Calu3 (cell line): Measurements from ENCODE around the gene NUDT12. TPM values are rescaled to one million over a fixed set of nuclear protein-coding genes. Genes with fewer than 3 reads are reported as not detected.

Experiments used
- BruUV-seq: library from RNA; stranded (reverse); fragments of 400-500 nt; replicated peaks from 2 replicates; lab custom pipeline; 2021; lab: Mats Ljungman, UMichigan
- CTCF ChIA-PET: fragments of 300-600 bp; sonication (Branson Sonifier 250); formaldehyde crosslinking; loops from one replicate; lab custom pipeline; 2022; ENCODE audit warnings: antibody characterized with exemption; lab: Charles Lee
- DNase-seq: peaks from one replicate; pipeline ENCODE4 v3.0.0; 2022
- H3K27ac Mint-ChIP-seq: one replicate; pipeline ENCODE4 v1.8.0; 2022; ENCODE audit warnings: mixed read lengths; ENCODE audit not compliant: unreplicated experiment
- H3K27me3 Mint-ChIP-seq: one replicate; pipeline ENCODE4 v1.8.0; 2022; ENCODE audit warnings: mixed read lengths; ENCODE audit not compliant: unreplicated experiment
- H3K36me3 Mint-ChIP-seq: one replicate; pipeline ENCODE4 v1.8.0; 2022; ENCODE audit warnings: mild to moderate bottlenecking, moderate library complexity, mixed read lengths; ENCODE audit not compliant: insufficient read depth, unreplicated experiment
- H3K4me1 Mint-ChIP-seq: one replicate; pipeline ENCODE4 v1.8.0; 2022; ENCODE audit warnings: mild to moderate bottlenecking, low read depth, mixed read lengths; ENCODE audit not compliant: unreplicated experiment
- H3K4me3 Mint-ChIP-seq: one replicate; pipeline ENCODE4 v1.8.0; 2022; ENCODE audit warnings: mild to moderate bottlenecking, low read depth, moderate library complexity, mixed read lengths; ENCODE audit not compliant: unreplicated experiment
- H3K9me3 Mint-ChIP-seq: one replicate; pipeline ENCODE4 v1.8.0; 2022; ENCODE audit warnings: low read depth, mixed read lengths; ENCODE audit not compliant: unreplicated experiment
- intact Hi-C: fragments of 100-400 bp; cut with micrococcal nuclease; formaldehyde crosslinking; loops from one replicate; pipeline ENCODE4 v1.10.0; 2022; ENCODE audit not compliant: unreplicated experiment
- total RNA-seq: library from RNA; stranded (reverse); gene quantifications from 2 replicates; pipeline ENCODE4 v1.2.3, GENCODE V29; 2022
- TF ChIP-seq, protein P1 (sequence below): fragments of 200-600 bp; IDR thresholded peaks from one replicate; pipeline ENCODE4 v1.8.0; 2022; ENCODE audit warnings: antibody characterized with exemption; ENCODE audit not compliant: unreplicated experiment

The NUDT12 gene
- total RNA-seq, 1 experiment from 2014 or later: 19.5 TPM

GRCh38 chr5:103565719-103566118 is 3.1 kb upstream of the NUDT12 start:
- Mint-ChIP-seq H3K36me3 (peaks cover 28% of the 10 kb centered on the region), H3K9me3 (peaks cover 3% of the 10 kb centered on the region), H3K27ac (peak overlapping the region; percentile 66), H3K4me3 (no peak overlapping the region), H3K27me3 (no peaks in the 10 kb centered on the region), H3K4me1 (peaks cover 36% of the 10 kb centered on the region)
- intact Hi-C loops: no loop called here
- CTCF ChIA-PET: no interaction called here
- TF ChIP-seq, protein P1, sequence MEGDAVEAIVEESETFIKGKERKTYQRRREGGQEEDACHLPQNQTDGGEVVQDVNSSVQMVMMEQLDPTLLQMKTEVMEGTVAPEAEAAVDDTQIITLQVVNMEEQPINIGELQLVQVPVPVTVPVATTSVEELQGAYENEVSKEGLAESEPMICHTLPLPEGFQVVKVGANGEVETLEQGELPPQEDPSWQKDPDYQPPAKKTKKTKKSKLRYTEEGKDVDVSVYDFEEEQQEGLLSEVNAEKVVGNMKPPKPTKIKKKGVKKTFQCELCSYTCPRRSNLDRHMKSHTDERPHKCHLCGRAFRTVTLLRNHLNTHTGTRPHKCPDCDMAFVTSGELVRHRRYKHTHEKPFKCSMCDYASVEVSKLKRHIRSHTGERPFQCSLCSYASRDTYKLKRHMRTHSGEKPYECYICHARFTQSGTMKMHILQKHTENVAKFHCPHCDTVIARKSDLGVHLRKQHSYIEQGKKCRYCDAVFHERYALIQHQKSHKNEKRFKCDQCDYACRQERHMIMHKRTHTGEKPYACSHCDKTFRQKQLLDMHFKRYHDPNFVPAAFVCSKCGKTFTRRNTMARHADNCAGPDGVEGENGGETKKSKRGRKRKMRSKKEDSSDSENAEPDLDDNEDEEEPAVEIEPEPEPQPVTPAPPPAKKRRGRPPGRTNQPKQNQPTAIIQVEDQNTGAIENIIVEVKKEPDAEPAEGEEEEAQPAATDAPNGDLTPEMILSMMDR: no peak
- DNase-seq: no peak
- BruUV-seq: no TSS peak

DNA sequence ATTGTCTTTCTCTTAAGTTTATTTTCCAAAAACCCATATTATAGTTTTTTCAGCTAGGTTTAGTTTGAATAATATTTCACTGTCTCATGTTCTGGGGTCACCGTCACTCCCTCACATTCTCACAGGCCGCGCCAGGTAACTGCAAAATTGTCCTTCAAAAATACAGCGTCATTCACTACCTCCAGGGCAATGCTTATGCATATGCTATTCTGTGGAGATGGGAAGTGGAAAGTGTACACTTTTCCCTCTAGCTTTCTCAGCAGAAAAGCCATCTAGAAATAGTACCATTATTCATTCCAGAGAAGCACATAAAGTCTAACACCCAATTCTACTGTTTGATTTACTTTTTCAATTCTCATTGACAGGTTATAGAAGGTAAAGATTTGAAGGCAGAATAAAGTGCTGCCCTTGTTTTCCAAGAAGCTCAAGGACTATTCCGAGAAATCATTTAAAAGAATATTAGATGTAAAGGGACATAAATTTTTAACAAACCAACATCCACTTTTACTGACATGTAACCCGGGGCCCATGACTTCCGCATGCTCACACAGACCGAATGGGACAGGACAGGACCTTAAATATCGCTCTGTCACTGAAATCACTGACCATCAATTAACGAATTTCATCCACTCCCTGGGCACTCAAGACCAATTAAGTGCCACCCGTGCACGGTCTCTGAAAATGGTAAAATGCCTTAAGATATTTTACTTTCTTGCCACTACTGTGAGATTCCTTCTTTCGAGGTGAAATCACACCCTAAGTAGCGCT is 720 bp downstream of the NUDT12 start:
- CTCF ChIA-PET: interaction anchor here (1.1 kb wide), 1 partner anchor 9 kb away, joined by 3 read pairs; no protein-coding TSS in a partner anchor
- DNase-seq: peak; percentile 32
- peaks cover 28% of the 10 kb centered on the region for H3K36me3 Mint-ChIP-seq
- BruUV-seq: TSS peak; percentile 75
- peak overlapping the region; percentile 86 for H3K27ac Mint-ChIP-seq
- H3K4me3 Mint-ChIP-seq: peak overlapping the region; percentile 98
- intact Hi-C loops: no loop called here
- no peaks in the 10 kb centered on the region for H3K9me3 Mint-ChIP-seq
- TF ChIP-seq, protein P1: no peak
- peaks cover 41% of the 10 kb centered on the region for H3K4me1 Mint-ChIP-seq
- H3K27me3 Mint-ChIP-seq: no peaks in the 10 kb centered on the region

GRCh38 chr5:103560826-103561225 is 1.8 kb downstream of the NUDT12 start:
- H3K27ac Mint-ChIP-seq: peak overlapping the region; percentile 86
- BruUV-seq: no TSS peak
- H3K36me3 Mint-ChIP-seq: peaks cover 28% of the 10 kb centered on the region
- CTCF ChIA-PET: interaction anchor here (0.7 kb wide), 1 partner anchor 220 kb away, joined by 5 read pairs; no protein-coding TSS in a partner anchor
- intact Hi-C loops: no loop called here
- TF ChIP-seq, protein P1: no peak
- no peak for DNase-seq
- H3K4me3 Mint-ChIP-seq: peak overlapping the region; percentile 98
- no peaks in the 10 kb centered on the region for H3K27me3 Mint-ChIP-seq
- peaks cover 39% of the 10 kb centered on the region for H3K4me1 Mint-ChIP-seq
- H3K9me3 Mint-ChIP-seq: no peaks in the 10 kb centered on the region

DNA sequence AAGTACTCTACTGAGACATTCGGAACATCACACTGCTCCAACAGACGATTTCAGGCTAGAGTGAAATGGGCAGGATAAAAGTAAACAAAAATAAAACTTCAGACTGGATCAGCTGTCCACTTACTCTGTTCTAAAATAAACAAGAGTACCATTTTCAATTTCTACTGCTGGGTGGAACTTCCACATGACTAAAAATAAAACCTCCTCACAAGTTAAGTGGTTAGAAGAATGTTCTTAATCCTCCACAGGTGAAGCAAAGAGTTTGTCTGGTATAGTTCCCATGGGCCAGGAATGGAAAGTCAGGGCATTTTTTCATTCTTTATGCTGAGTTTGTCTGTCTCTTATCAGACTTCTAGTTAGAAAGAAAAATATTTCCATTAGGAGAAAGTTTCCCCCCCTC is 15.7 kb downstream of the NUDT12 start:
- Mint-ChIP-seq H3K36me3 (peaks cover 6% of the 10 kb centered on the region), H3K9me3 (no peaks in the 10 kb centered on the region), H3K27me3 (no peaks in the 10 kb centered on the region), H3K27ac (no peak overlapping the region), H3K4me1 (no peaks in the 10 kb centered on the region), H3K4me3 (no peak overlapping the region)
- BruUV-seq: no TSS peak
- CTCF ChIA-PET: no interaction called here
- no peak for DNase-seq
- intact Hi-C loops: no loop called here
- TF ChIP-seq, protein P1: no peak
